Measurements from ENCODE around the gene PIGB.

DNA sequence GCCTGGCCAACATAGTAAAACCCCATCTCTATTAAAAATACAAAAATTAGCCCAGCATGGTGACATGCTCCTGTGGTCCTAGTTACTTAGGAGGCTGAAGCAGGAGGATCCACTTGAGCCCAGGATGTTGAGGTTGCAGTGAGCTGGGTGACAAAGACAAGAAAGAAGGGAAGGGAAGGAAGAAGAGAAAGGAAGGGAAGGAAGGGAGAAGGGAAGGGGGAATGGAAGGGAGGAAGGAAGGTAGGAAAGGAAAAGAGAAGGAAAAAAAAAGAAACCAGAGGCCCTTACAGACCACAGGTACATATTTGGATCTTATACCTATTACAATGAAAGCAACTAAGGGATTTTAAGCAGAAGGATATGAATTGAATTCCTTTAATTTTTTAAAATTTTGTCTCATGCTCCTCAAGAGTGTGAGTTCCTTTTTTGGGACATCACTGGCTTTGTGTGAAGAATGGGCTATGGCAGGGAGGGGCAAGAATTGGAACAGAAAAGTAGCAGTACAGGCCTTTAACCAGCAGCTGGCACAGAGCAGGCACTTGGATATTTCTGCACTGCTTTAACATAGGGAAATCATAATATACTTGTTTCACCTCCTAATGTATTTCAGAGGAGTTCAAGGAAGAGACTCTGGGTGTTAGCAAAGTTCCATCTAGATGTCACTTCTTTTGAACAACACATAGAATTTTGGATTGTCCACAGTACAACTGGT, 37.3 kb upstream of the PIGB start:
- TF ChIP-seq POLR2AphosphoS5 (IDR thresholded peaks at IDR 0.05; ENCODE audit: low read depth, low read length) (no peak), POLR2A (IDR thresholded peaks at IDR 0.05; ENCODE audit: low read depth, low read length) (no peak)
